ENCODE measurements around the gene DTD1. TPM values are rescaled to one million over a fixed set of nuclear protein-coding genes. Genes with fewer than 3 reads are reported as not detected.

Gene DTD1
- total RNA-seq, 1 donor, result 52.1 TPM

GRCh38 chr20:18686696-18687095 is 98.8 kb downstream of the DTD1 start:
- no peaks in the 10 kb centered on the region for H4K20me1 ChIP-seq (ENCODE audit: insufficient read depth, low read length)
- no peaks in the 10 kb centered on the region for H3K27me3 ChIP-seq (ENCODE audit: insufficient read depth, low read length)
- no peak overlapping the region for H3K4me2 ChIP-seq (ENCODE audit: insufficient read depth, low read length)
- no peaks in the 10 kb centered on the region for H3K79me2 ChIP-seq (ENCODE audit: insufficient read depth, low read length)
- no peaks in the 10 kb centered on the region for H3K36me3 ChIP-seq (ENCODE audit: insufficient read depth, low read length)
- no peak overlapping the region for H3K4me3 ChIP-seq (ENCODE audit: insufficient read depth, low read length)
- no peaks in the 10 kb centered on the region for H3K9me3 ChIP-seq (ENCODE audit: low read depth, low read length)
- no peaks in the 10 kb centered on the region for H3K4me1 ChIP-seq (ENCODE audit: insufficient read depth, low read length)
- no peak overlapping the region for H2AFZ ChIP-seq (ENCODE audit: low read length)
- TF ChIP-seq, protein P1, sequence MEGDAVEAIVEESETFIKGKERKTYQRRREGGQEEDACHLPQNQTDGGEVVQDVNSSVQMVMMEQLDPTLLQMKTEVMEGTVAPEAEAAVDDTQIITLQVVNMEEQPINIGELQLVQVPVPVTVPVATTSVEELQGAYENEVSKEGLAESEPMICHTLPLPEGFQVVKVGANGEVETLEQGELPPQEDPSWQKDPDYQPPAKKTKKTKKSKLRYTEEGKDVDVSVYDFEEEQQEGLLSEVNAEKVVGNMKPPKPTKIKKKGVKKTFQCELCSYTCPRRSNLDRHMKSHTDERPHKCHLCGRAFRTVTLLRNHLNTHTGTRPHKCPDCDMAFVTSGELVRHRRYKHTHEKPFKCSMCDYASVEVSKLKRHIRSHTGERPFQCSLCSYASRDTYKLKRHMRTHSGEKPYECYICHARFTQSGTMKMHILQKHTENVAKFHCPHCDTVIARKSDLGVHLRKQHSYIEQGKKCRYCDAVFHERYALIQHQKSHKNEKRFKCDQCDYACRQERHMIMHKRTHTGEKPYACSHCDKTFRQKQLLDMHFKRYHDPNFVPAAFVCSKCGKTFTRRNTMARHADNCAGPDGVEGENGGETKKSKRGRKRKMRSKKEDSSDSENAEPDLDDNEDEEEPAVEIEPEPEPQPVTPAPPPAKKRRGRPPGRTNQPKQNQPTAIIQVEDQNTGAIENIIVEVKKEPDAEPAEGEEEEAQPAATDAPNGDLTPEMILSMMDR (IDR thresholded peaks at IDR 0.05; ENCODE audit: extremely low read depth, low read depth, low read length), result no peak
- DNase-seq (ENCODE audit: insufficient read length, low spot score, missing footprints), result no peak
- H3K27ac ChIP-seq (ENCODE audit: low read depth, low read length), result no peak overlapping the region

GRCh38 chr20:18688676-18689075 is 100.8 kb downstream of the DTD1 start:
- Histone ChIP-seq H3K4me3 (ENCODE audit: insufficient read depth, low read length) (no peak overlapping the region), H3K36me3 (ENCODE audit: insufficient read depth, low read length) (no peaks in the 10 kb centered on the region), H3K9me3 (ENCODE audit: low read depth, low read length) (no peaks in the 10 kb centered on the region), H3K27me3 (ENCODE audit: insufficient read depth, low read length) (no peaks in the 10 kb centered on the region), H4K20me1 (ENCODE audit: insufficient read depth, low read length) (no peaks in the 10 kb centered on the region), H3K4me2 (ENCODE audit: insufficient read depth, low read length) (no peak overlapping the region), H2AFZ (ENCODE audit: low read length) (no peak overlapping the region), H3K27ac (ENCODE audit: low read depth, low read length) (no peak overlapping the region), H3K79me2 (ENCODE audit: insufficient read depth, low read length) (no peaks in the 10 kb centered on the region), H3K4me1 (ENCODE audit: insufficient read depth, low read length) (peaks cover 6% of the 10 kb centered on the region)
- TF ChIP-seq, protein P1 (IDR thresholded peaks at IDR 0.05; ENCODE audit: extremely low read depth, low read depth, low read length), result no peak
- no peak for DNase-seq (ENCODE audit: insufficient read length, low spot score, missing footprints)

- Histone ChIP-seq H3K79me2 (ENCODE audit: insufficient read depth, low read length) (no peaks in the 10 kb centered on the region), H4K20me1 (ENCODE audit: insufficient read depth, low read length) (no peaks in the 10 kb centered on the region), H3K4me2 (ENCODE audit: insufficient read depth, low read length) (no peak overlapping the region), H3K4me1 (ENCODE audit: insufficient read depth, low read length) (peaks cover 6% of the 10 kb centered on the region), H3K36me3 (ENCODE audit: insufficient read depth, low read length) (no peaks in the 10 kb centered on the region), H2AFZ (ENCODE audit: low read length) (no peak overlapping the region), H3K27me3 (ENCODE audit: insufficient read depth, low read length) (no peaks in the 10 kb centered on the region), H3K9me3 (ENCODE audit: low read depth, low read length) (no peaks in the 10 kb centered on the region), H3K27ac (ENCODE audit: low read depth, low read length) (no peak overlapping the region), H3K4me3 (ENCODE audit: insufficient read depth, low read length) (no peak overlapping the region)
- TF ChIP-seq, protein P1 (IDR thresholded peaks at IDR 0.05; ENCODE audit: extremely low read depth, low read depth, low read length), result no peak
- DNase-seq (ENCODE audit: insufficient read length, low spot score, missing footprints), result peak; percentile 73
Observed at GRCh38 chr20:18689557-18689956, 101.7 kb downstream of the DTD1 start.

- no peak overlapping the region for H2AFZ ChIP-seq (ENCODE audit: low read length)
Observed at GRCh38 chr20:18692447-18692846, 104.6 kb downstream of the DTD1 start.

More at GRCh38 chr20:18692447-18692846, 104.6 kb downstream of the DTD1 start:
- Histone ChIP-seq H3K27me3 (ENCODE audit: insufficient read depth, low read length) (no peaks in the 10 kb centered on the region), H3K4me1 (ENCODE audit: insufficient read depth, low read length) (peaks cover 6% of the 10 kb centered on the region), H3K27ac (ENCODE audit: low read depth, low read length) (no peak overlapping the region), H3K4me3 (ENCODE audit: insufficient read depth, low read length) (no peak overlapping the region), H3K4me2 (ENCODE audit: insufficient read depth, low read length) (no peak overlapping the region), H3K79me2 (ENCODE audit: insufficient read depth, low read length) (no peaks in the 10 kb centered on the region), H3K36me3 (ENCODE audit: insufficient read depth, low read length) (no peaks in the 10 kb centered on the region), H4K20me1 (ENCODE audit: insufficient read depth, low read length) (no peaks in the 10 kb centered on the region), H3K9me3 (ENCODE audit: low read depth, low read length) (no peaks in the 10 kb centered on the region)
- DNase-seq (ENCODE audit: insufficient read length, low spot score, missing footprints), result peak; percentile 79
- TF ChIP-seq, protein P1 (IDR thresholded peaks at IDR 0.05; ENCODE audit: extremely low read depth, low read depth, low read length), result no peak
